Neutrophil (primary cell): ENCODE data around the gene FSTL4.

Experiments used
- H3K27ac ChIP-seq: fragments of 200-600 bp; sonication (generic); 2 replicates; pipeline ENCODE4 v1.5.1; 2016; ENCODE audit warnings: mild to moderate bottlenecking, moderate library complexity
- H3K27me3 ChIP-seq: fragments of 200-600 bp; sonication (generic); 2 replicates; pipeline ENCODE4 v1.6.0; 2016; ENCODE audit warnings: mild to moderate bottlenecking
- H3K36me3 ChIP-seq: fragments of 200-600 bp; sonication (generic); 2 replicates; pipeline ENCODE4 v1.5.1; 2017
- H3K4me1 ChIP-seq, 2 experiments: fragments of 200-600 bp in 1 of 2; sonication (generic) in 1 of 2; 1 replicate in 1 of 2; 2 replicates in 1 of 2; pipeline versions ENCODE4 v1.5.1 to v1.6.1; 2013 to 2016; ENCODE audit warnings: low read depth in 1 of 2, low read length in 1 of 2, mild to moderate bottlenecking in 1 of 2, moderate library complexity in 1 of 2; ENCODE audit not compliant: control insufficient read depth in 1 of 2, insufficient read depth in 1 of 2
- H3K4me3 ChIP-seq, 2 experiments: fragments of 200-600 bp in 1 of 2; sonication (generic) in 1 of 2; 1 replicate in 1 of 2; 2 replicates in 1 of 2; pipeline ENCODE4 v1.5.1; 2013 to 2016; ENCODE audit warnings: low read depth in 1 of 2, low read length in 1 of 2, mild to moderate bottlenecking in 1 of 2, moderate library complexity in 1 of 2
- H3K9me3 ChIP-seq: fragments of 200-600 bp; sonication (generic); 2 replicates; pipeline ENCODE4 v1.5.1; 2016
- TF ChIP-seq, protein P1 (sequence below): fragments of 200-600 bp; sonication (generic); IDR thresholded peaks from 2 replicates; pipeline ENCODE4 v1.5.1; 2016; ENCODE audit warnings: antibody characterized with exemption

The FSTL4 gene

DNA sequence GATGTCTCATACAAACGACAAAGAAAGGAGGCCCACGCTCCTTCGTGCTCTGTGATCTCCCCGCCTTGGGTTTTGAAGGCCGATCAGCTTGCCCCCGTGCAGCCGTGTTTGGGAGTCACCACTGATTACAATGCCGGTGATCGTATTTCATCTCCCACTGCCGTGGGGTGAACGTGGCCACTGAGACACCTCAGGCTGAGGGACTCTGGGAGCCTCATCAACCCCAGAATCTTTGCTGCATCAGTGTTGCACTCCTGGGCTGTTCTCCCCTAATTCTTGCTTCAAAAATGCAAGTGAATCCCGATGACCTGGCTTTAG is 366.3 kb downstream of the FSTL4 start:
- Histone ChIP-seq H3K36me3 (no peaks in the 10 kb centered on the region), H3K9me3 (no peaks in the 10 kb centered on the region), H3K27ac (no peak overlapping the region), H3K4me3 (no peak overlapping the region), H3K4me1 (no peaks in the 10 kb centered on the region), H3K27me3 (no peaks in the 10 kb centered on the region)
- TF ChIP-seq, protein P1, sequence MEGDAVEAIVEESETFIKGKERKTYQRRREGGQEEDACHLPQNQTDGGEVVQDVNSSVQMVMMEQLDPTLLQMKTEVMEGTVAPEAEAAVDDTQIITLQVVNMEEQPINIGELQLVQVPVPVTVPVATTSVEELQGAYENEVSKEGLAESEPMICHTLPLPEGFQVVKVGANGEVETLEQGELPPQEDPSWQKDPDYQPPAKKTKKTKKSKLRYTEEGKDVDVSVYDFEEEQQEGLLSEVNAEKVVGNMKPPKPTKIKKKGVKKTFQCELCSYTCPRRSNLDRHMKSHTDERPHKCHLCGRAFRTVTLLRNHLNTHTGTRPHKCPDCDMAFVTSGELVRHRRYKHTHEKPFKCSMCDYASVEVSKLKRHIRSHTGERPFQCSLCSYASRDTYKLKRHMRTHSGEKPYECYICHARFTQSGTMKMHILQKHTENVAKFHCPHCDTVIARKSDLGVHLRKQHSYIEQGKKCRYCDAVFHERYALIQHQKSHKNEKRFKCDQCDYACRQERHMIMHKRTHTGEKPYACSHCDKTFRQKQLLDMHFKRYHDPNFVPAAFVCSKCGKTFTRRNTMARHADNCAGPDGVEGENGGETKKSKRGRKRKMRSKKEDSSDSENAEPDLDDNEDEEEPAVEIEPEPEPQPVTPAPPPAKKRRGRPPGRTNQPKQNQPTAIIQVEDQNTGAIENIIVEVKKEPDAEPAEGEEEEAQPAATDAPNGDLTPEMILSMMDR = no peak

DNA sequence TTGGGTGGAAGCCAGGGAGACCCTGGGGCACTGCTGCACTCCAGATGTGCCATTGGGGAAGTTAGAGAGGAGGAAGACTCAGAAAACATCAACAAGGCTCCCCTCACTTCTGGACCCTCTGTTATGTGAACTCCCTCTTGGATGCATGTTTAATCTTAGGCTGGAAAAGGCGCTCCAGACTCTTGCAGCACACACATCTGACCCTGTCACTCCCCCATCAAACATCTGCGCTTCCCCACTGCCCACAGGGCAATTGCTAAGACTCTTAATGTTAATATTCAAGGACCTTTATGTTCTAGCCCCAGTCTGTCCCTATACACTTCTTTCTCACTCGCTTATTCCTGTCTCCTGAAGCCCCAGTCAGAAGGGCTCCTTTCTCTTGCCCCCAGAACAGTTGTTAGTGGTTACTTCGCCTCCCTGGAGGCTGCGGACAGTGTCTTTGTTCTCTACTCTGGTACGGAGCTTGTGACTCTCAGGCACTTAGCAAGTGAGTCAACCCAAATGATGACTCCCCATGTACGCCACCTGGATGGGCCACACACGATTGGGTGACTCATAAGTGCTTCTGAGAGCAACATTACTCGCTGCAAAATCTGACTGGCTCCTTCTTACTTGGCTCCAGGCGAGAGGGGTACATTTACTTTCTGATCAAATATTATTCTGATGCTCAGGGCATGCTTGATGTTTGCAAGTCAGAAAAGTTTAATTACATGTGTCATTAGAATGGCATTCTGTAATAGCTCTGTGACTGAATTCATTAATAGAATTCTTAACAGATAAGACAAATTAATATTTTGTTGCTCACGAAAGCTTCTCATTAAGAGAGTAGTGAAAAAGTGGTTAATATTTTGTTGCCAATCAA is 366.9 kb downstream of the FSTL4 start:
- Histone ChIP-seq H3K4me3 (no peak overlapping the region), H3K27me3 (no peaks in the 10 kb centered on the region), H3K9me3 (no peaks in the 10 kb centered on the region), H3K4me1 (no peaks in the 10 kb centered on the region), H3K27ac (no peak overlapping the region), H3K36me3 (no peaks in the 10 kb centered on the region)
- TF ChIP-seq, protein P1 = no peak

DNA sequence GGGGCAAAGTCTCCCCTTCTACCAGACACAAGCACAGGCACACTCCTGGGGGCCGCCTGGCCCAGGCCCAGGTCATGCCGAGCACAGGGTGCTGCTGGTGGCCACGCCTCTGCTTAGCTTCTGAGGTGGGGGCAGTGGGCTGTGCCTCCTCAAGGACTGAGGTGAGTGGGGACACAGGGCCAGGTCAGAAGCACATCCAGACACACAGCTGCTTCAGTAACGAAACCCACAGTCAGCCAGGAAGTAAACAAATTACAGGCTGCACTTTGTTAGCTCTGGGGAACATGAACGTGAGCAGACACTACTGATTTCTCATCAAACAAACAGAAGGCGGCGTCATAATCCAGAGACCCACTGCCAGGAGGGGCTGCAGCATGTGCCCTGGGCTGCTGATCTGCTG is 368.1 kb downstream of the FSTL4 start:
- H3K27ac ChIP-seq = no peak overlapping the region
- H3K36me3 ChIP-seq = no peaks in the 10 kb centered on the region
- H3K27me3 ChIP-seq = no peaks in the 10 kb centered on the region
- no peaks in the 10 kb centered on the region for H3K9me3 ChIP-seq
- no peak overlapping the region for H3K4me3 ChIP-seq
- TF ChIP-seq, protein P1 = no peak
- H3K4me1 ChIP-seq = no peaks in the 10 kb centered on the region

DNA sequence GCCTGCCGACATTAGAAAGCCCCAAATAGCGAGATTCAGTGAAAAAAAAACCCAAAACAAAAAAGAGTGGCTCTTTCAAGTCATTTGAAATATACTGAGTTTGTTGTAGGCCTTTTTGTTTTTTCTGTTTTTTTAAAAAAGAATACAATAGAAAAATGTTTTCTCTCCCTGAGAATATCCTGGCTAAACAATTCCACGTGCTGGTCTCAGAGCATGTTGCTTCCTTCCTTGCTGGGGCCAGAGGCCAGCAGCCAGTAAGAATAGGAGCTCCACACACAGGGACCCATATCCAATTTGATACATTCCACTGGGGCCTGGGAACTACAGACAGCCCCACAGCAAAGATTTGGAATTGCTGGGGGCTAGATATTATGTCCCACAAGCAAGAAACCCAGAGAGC is 369.1 kb downstream of the FSTL4 start:
- no peaks in the 10 kb centered on the region for H3K27me3 ChIP-seq
- H3K27ac ChIP-seq = no peak overlapping the region
- TF ChIP-seq, protein P1 = no peak
- no peaks in the 10 kb centered on the region for H3K36me3 ChIP-seq
- no peak overlapping the region for H3K4me3 ChIP-seq
- no peaks in the 10 kb centered on the region for H3K4me1 ChIP-seq
- H3K9me3 ChIP-seq = no peaks in the 10 kb centered on the region

DNA sequence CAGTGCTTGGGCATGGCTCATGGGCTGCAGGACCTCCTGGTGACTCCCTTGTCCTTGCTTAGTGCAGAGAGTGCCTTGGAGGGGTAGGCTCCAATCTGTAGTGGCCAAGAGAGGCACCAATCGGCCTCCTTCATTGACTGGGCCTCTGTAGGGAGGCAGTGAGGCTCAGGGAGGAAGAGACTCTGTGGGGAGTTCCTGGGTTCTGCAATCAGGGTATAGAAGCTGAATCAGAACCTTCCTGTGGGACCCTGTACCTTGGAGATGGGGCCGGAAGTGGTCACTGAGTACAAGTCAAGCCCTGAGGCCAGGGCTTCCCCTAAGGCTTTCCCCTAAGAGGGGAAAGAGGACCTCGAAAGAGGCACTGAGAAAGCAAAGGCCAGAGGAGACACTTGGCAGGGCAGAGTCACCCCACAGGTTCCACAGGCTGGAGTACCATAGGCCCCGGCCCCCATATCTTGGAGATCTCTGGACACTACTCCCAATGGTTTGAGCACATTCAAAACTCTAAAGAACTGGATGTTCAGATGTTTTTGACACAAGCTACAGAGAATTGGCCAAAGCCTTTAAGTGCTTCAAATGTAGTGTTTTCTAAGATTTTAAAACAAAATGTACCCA is 370.0 kb downstream of the FSTL4 start:
- TF ChIP-seq, protein P1 = no peak
- Histone ChIP-seq H3K36me3 (no peaks in the 10 kb centered on the region), H3K9me3 (no peaks in the 10 kb centered on the region), H3K4me3 (no peak overlapping the region), H3K4me1 (no peaks in the 10 kb centered on the region), H3K27ac (no peak overlapping the region), H3K27me3 (no peaks in the 10 kb centered on the region)
